Ishikawa (cell line): ENCODE measurements around the gene HES1.

Experiments
- CEBPB ChIP-seq: IDR thresholded peaks from 2 replicates; pipeline ENCODE4 v1.6.1; 2012
- CREB1 ChIP-seq: IDR thresholded peaks from 2 replicates; pipeline ENCODE4 v1.6.1; 2012; ENCODE audit warnings: low read depth
- EGR1 ChIP-seq: IDR thresholded peaks from 2 replicates; pipeline ENCODE4 v1.6.1; 2012
- EP300 ChIP-seq: IDR thresholded peaks from 2 replicates; pipeline ENCODE4 v1.6.1; 2012; ENCODE audit warnings: borderline replicate concordance
- FOXM1 ChIP-seq: IDR thresholded peaks from 2 replicates; pipeline ENCODE4 v1.6.1; 2012; ENCODE audit warnings: low read depth, borderline replicate concordance
- MAX ChIP-seq: IDR thresholded peaks from 2 replicates; pipeline ENCODE4 v1.6.1; 2012
- NFIC ChIP-seq: IDR thresholded peaks from 2 replicates; pipeline ENCODE4 v1.6.1; 2012
- RAD21 ChIP-seq: IDR thresholded peaks from 2 replicates; pipeline ENCODE4 v1.6.1; 2012; ENCODE audit warnings: low read depth
- TAF1 ChIP-seq: IDR thresholded peaks from 2 replicates; pipeline ENCODE4 v1.6.1; 2012; ENCODE audit warnings: low read depth, mild to moderate bottlenecking
- TCF12 ChIP-seq: IDR thresholded peaks from 2 replicates; pipeline ENCODE4 v1.6.1; 2012; ENCODE audit warnings: low read depth
- TEAD4 ChIP-seq: IDR thresholded peaks from 2 replicates; pipeline ENCODE4 v1.6.1; 2012
- USF1 ChIP-seq: IDR thresholded peaks from 2 replicates; pipeline ENCODE4 v1.6.1; 2012
- YY1 ChIP-seq: IDR thresholded peaks from 2 replicates; pipeline ENCODE4 v1.6.1; 2012; ENCODE audit warnings: low read depth
- ZBTB7A ChIP-seq: IDR thresholded peaks from 2 replicates; pipeline ENCODE4 v1.6.1; 2012; ENCODE audit warnings: low read depth
- TF ChIP-seq, protein P1 (sequence below): IDR thresholded peaks from 2 replicates; pipeline ENCODE4 v1.6.1; 2012; ENCODE audit warnings: low read depth, mild to moderate bottlenecking

HES1 gene

GRCh38 chr3:194161131-194162045 lies 25.4 kb downstream of the HES1 start:
- TF ChIP-seq MAX: no peak
- no peak for TF ChIP-seq NFIC
- no peak for TF ChIP-seq EGR1
- no peak for TF ChIP-seq USF1
- no peak for TF ChIP-seq ZBTB7A
- TF ChIP-seq, protein P1, sequence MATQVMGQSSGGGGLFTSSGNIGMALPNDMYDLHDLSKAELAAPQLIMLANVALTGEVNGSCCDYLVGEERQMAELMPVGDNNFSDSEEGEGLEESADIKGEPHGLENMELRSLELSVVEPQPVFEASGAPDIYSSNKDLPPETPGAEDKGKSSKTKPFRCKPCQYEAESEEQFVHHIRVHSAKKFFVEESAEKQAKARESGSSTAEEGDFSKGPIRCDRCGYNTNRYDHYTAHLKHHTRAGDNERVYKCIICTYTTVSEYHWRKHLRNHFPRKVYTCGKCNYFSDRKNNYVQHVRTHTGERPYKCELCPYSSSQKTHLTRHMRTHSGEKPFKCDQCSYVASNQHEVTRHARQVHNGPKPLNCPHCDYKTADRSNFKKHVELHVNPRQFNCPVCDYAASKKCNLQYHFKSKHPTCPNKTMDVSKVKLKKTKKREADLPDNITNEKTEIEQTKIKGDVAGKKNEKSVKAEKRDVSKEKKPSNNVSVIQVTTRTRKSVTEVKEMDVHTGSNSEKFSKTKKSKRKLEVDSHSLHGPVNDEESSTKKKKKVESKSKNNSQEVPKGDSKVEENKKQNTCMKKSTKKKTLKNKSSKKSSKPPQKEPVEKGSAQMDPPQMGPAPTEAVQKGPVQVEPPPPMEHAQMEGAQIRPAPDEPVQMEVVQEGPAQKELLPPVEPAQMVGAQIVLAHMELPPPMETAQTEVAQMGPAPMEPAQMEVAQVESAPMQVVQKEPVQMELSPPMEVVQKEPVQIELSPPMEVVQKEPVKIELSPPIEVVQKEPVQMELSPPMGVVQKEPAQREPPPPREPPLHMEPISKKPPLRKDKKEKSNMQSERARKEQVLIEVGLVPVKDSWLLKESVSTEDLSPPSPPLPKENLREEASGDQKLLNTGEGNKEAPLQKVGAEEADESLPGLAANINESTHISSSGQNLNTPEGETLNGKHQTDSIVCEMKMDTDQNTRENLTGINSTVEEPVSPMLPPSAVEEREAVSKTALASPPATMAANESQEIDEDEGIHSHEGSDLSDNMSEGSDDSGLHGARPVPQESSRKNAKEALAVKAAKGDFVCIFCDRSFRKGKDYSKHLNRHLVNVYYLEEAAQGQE: no peak
- TF ChIP-seq CEBPB: no peak
- TF ChIP-seq YY1: no peak
- TF ChIP-seq TEAD4: no peak
- TF ChIP-seq CREB1: no peak
- no peak for TF ChIP-seq RAD21
- no peak for TF ChIP-seq TAF1
- no peak for TF ChIP-seq TCF12
- TF ChIP-seq FOXM1: no peak
- TF ChIP-seq EP300: no peak

GRCh38 chr3:194162070-194162678 lies 26.2 kb downstream of the HES1 start:
- TF ChIP-seq NFIC (no peak), ZBTB7A (no peak), USF1 (no peak), TEAD4 (no peak), RAD21 (no peak), TCF12 (no peak), YY1 (no peak), EGR1 (no peak), CEBPB (no peak), MAX (no peak), EP300 (no peak), FOXM1 (no peak), CREB1 (no peak), TAF1 (no peak)
- TF ChIP-seq, protein P1: no peak

- TF ChIP-seq TAF1: no peak
- no peak for TF ChIP-seq EP300
- no peak for TF ChIP-seq RAD21
- TF ChIP-seq FOXM1: no peak
- TF ChIP-seq TEAD4: no peak
- no peak for TF ChIP-seq USF1
- no peak for TF ChIP-seq CREB1
- no peak for TF ChIP-seq ZBTB7A
- TF ChIP-seq CEBPB: no peak
- TF ChIP-seq EGR1: no peak
Measured at GRCh38 chr3:194162817-194163584, 27.1 kb downstream of the HES1 start.

- TF ChIP-seq RAD21: 0 out of 2 replicates have a peak, but pooled peaks have one; percentile 6
- TF ChIP-seq, protein P1: no peak
Measured at GRCh38 chr3:194163697-194164096, 27.7 kb downstream of the HES1 start.
